ENCODE measurements around the gene GRIP2.
A peak's percentile ranks its signal among the peaks of the same experiment; 100 is the strongest.

GRIP2 gene

GRCh38 chr3:14481018-14481645 is 59.0 kb downstream of the GRIP2 start:
- no peak for DNase-seq

- no peak for DNase-seq
These were observed 59.7 kb downstream of the GRIP2 start for GRCh38 chr3:14480207-14481017.

GRCh38 chr3:14479591-14479990 is 60.6 kb downstream of the GRIP2 start:
- no peak for DNase-seq

- DNase-seq: no peak
These were observed 61.1 kb downstream of the GRIP2 start for GRCh38 chr3:14478956-14479550.

GRCh38 chr3:14477311-14477935 is 62.7 kb downstream of the GRIP2 start:
- DNase-seq: no peak

DNA sequence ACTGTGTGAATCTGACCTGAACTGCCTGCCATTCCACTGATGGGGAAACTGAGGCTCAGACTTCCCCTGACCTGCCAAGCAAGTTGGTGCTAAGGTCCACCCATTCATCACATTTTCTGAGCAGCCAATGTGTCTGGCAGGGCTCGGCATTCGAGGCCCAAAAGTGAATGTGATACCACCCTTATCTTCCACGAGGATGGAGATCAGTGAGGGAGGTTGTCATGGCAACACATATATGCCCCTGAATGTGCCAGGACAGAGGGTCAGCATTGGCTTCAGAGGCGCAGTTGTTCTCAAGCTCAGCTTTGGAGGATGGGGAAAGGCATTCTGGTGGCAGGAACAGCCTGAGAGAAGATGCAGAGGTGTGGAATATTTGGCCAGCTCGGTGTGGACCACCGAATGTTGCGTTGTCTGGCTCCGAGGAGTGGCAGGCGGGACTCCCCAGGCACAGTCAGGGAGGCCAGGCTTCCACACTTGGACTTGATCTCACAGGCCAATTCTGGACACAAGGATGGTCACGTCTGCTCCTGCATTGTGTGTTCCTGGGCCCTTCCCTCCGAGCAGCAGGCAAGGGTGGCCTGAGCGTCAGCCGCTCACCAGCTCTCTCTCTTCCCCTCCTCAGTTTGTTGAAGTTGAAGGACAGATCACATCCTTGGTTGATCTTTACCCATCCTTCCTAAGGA is 63.4 kb downstream of the GRIP2 start:
- no peak for DNase-seq

DNA sequence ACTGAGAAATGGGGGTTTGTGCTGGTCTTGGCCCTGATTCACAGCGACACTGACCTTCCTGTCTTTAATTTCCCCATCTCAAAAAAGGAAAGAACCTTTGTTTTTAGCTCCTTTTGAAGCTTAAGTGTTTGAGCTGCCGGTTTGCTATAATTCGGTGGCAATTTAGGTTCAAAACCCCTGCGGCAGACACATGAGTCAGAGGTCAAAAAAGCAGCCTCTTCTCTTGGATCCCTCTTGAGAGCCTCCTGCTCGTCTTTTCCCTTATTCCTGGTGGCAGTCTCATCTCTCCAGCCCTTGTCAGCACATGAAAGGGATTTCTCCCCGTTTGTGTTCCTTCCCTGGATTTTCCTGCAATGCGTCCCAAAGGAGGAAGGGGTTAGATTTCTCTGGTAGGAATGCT is 64.5 kb downstream of the GRIP2 start:
- no peak for DNase-seq

DNA sequence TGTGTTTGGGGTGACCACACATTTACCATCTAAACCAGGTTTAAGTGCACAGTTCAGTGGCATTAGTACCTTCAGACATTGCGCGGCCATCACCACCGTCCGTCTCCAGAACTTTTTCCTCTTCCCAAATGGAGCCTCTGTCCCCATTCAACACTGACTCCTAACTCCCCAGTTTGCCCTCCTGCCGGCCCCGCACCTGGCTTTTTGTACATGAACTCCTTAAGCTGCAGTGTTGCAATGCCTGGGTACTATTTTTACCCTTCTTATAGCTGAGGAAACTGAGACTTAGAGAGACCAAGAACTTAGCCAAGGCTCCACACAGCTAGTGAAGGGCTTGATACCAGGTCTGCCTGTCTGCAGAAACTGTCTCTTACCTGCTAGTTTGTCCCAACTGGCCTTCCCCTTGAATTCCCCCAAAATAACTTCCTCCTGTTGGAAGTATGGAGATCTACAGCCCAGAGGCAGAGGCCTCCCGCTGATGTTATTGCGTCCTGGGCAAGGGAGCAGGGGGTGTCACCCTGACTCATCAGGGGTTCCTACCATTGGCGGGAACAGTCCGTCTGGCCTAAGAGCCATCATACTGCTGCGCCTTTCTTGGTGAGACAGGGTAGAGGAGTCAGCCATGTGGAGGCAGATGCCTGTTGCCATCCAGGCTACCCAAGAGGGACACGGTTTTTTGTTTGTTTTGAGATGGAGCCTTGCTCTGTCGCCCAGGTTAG is 65.6 kb downstream of the GRIP2 start:
- no peak for DNase-seq

DNA sequence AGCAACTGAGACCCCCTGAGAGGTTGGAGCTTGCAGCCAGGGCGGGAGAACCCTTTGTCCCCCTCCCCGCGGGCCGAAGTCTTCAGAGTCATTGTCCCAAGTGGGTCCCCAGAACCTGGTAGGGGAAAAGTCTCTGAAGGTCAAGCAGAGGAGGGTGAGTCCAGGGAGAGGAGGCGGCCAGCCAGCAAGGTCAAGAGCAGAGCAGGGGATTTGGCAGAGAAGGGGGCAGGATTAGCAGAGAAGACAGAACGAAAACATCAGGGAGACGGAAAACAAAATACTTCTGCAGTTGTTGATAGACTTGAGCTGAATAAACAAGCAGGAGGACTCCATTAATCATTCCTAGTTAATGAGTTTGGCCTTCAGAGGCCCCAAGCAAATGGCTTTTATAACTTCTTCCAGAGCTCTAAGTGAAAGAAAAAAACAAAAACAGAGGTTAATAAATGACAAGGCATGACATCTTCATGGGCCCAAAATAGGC is 66.7 kb downstream of the GRIP2 start:
- DNase-seq: no peak

DNA sequence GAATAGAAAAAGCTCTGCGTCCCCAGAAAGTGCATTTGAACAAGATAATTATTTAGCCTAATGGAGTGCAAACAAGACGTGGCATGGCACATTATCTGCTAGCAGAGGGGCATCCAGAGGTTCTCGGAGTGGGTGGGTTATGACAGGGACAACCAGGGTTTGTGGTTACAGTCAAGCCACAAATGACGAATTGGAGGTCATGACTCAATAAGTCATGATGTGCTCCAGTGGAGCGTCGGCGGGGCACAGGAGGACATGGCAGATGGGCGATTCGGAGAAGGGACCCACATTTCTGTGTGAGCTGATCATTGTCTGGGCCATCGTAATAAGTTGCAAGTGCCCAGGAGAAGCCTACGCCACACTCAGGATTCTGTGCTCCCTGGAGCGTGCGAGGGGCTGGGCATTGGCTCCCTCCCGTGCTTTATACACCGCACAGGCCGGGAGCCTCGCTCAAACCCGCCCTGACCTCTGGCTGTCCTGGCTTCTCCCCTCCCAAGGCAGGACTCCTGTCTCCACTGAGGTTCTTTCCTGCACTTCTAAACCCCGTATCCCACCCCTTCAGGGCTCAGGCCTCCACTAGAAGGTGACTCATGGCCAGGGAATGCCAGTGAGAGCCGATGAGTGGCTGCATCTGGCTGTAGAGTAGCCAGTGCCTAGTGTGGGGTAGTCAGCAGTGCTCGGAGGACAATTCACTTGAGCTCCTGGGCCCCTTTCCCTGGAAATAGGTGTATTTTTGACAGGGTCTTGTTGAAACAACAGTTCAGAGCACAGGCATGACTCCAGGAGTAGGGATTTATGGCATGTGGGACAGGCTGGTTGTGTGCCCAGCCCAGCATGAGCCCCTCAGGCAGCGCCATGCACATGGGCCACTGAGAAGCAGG is 67.4 kb downstream of the GRIP2 start:
- DNase-seq: no peak

DNA sequence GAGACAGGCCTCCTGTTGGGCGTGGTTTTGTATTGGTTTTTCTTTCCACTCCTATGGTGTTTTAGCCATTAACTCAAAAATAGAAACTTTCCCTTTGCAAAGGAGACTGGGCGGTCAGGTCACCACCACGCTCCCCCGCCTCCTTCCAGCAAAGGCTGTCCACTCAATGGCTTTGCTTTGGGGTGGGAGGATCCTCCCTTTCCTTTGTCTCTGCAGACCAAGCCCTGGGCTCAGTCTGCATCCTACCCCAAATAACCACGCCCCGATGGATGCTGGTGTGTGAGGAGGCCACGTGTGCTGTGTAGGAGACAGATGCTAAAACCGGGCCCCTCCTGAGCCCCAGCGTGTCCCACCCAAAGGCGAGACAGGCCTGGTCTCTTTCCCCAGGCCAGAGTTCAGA is 68.5 kb downstream of the GRIP2 start:
- DNase-seq: no peak

DNA sequence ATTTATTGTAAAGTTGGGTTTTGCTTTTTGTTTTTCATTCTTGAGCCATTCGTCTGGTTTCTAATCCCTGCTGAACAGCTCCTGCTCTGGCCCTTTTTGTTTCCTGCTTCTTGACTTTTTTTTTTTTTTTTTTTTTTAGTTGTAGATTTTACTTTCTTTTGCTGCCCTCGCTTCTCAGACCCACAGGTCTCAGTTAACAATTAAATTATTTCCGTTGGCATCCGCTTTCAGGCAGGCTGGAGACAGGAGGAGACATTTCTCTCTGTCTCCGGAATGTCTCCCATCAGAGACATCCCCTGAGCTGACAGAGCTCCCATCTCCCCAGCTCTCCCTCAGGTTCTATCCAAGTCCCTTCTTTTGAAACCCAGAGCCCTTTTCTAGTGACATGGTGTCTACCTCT is 69.1 kb downstream of the GRIP2 start:
- DNase-seq: no peak

- DNase-seq: no peak
These were observed 69.7 kb downstream of the GRIP2 start for GRCh38 chr3:14470461-14470860.

DNA sequence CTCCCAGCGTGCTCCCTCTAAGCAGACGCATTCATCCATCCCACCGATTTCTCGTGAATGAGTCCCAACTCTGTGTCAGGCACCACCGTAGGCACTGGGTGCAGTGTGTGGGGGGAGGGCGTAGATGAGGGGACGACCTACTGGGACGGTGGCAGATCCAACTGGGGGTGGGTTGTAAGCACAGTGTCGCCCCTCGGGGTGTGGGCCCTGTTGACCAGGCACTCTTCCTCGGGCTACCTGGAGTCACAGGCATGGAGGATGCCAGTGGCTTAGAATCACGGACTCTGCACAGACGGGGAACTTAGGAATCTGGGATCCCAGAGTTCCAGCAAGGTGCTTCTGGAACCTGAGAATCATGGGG is 71.5 kb downstream of the GRIP2 start:
- no peak for DNase-seq

GRCh38 chr3:14467814-14468620 is 72.1 kb downstream of the GRIP2 start:
- peak in 1 of 2 donors; percentile 19 for DNase-seq

GRCh38 chr3:14466179-14466903 is 73.8 kb downstream of the GRIP2 start:
- no peak for DNase-seq

GRCh38 chr3:14465425-14465824 is 74.7 kb downstream of the GRIP2 start:
- no peak for DNase-seq

DNA sequence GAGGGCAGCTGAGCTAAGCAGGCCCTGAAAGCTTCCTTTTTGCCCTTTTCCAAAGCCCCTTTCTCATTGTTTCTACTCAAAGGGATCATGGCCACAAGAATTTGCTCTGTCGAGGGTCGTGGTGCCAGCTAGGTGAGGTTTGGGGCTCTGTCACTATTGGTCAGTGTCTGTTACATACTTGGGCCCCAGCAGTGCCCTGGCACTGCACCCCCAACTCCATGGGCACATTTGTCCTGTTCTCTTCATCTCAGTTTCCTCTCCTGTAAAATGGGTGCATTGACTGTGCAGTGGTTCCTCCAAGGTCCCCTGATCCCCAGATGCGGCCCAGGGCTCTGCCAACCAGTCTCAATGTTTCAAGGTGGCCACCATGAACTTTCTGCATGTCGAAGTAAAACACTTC is 75.6 kb downstream of the GRIP2 start:
- DNase-seq: no peak

DNA sequence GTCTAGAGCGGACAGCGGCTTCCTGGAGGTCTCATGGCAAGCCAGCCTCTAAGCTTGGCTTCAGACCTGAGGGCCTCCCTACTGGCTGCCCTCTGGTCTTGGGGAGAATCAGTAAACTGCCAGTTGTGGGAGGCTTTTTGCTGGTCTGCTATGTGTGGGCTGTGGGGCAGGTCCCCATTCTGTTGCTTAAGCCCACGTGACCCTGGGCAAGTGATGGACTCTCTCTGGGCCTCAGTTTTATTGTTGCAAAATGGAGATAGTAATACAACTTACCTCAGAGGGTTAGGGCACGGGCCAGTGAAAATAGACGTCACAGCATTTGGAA is 76.0 kb downstream of the GRIP2 start:
- DNase-seq: no peak

All from bone marrow (tissue), 2 donors.